HG02970 (cell line): ENCODE measurements around the gene DGCR2.
"Not testable (repeated sequence)": the region's sequence is repeated elsewhere in the genome, so short reads cannot be mapped to it uniquely, and the experiment has no call there.

Source experiments
- ATAC-seq: cut with Tn5 transposase; IDR thresholded peaks from one replicate; pipeline ENCODE4 v1.9.1; 2021; ENCODE audit warnings: mild to moderate bottlenecking, moderate library complexity, moderate number of reproducible peaks; ENCODE audit not compliant: unreplicated experiment, low FRiP score

The DGCR2 gene

DNA sequence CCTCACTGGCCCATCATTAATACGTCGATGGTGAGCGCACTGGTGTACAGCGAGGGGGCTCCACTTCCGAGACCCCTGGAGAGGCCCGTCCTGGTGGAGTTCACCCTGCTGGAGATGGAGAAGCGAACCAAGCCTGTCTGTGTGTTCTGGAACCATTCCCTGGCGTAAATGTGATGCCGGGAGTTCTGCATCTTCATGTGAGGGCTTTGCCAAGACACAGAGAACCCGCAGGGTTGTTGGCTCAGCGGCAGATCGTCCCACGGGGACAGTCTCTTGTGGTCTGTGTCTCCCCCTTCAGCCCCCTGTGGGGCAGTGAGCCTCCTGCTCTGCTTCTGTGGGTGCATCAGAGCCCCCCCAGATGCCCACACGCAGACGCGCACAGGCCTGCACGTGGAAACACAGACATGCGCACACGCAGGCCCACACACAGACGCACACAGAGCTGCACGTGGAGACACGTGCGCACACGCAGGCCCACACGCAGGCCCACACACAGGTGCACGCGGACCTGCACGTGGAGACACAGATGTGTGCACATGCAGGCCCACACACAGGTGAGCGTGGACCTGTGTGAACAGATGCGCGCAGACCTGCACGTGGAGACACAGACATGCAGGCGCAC is 130.3 kb downstream of the DGCR2 start:
- no peak for ATAC-seq

GRCh38 chr22:18991138-18991432 is 131.1 kb downstream of the DGCR2 start:
- ATAC-seq = no peak

DNA sequence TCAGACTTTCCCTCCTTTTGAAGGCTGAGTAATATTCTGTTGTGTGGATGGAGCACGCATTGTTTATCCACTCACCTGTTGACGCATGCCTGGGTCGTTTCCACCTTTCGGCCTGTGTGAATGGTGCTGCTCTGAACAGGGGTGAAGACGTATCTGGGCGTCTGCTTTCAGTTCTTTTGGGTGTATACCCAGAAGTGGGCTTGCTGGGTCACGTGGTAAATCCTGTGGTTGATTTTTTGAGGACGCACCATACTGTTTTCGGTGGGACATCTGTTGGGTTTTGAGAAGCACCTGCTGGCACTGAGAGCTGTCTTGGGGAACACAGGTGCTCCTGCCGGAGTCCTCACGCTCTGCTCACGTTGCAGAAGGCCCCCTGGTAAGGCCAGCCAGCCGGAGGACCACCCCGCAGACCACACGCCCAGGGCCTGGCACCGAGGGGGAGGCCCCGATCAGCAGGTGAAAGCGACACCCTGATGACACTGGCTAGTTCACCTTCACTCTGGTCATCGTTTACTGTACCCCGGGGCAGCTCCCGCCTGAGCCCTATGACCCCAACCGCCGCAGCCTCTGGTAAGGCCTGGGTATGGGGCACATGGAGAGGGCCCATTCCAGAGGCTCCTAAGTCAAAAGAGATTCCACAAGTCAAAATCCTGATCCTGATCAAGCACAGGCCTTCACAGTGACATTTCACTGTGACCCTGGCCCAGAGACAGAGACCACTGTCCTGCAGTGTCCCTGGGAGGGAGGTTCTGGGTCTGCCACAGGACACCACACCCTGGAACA is 131.7 kb downstream of the DGCR2 start:
- no peak for ATAC-seq

DNA sequence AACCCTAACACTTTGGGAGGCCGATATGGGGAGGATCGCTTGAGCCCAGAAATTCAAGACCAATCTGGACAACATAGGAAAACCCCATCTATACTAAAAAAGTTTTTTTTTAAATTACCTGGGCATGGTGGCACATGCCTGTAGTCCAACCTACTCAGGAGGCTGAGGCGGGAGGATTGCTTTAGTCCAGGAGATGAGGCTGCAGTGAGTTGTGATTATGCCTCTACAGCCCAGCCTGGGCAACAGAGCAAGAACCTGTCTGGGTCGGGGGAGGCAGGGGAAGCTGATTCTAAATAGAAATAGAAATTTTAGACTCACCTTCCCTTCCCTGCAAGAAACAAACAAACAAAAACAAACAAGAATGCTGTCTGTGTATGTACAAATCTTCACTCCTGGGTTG is 133.3 kb downstream of the DGCR2 start:
- no peak for ATAC-seq

DNA sequence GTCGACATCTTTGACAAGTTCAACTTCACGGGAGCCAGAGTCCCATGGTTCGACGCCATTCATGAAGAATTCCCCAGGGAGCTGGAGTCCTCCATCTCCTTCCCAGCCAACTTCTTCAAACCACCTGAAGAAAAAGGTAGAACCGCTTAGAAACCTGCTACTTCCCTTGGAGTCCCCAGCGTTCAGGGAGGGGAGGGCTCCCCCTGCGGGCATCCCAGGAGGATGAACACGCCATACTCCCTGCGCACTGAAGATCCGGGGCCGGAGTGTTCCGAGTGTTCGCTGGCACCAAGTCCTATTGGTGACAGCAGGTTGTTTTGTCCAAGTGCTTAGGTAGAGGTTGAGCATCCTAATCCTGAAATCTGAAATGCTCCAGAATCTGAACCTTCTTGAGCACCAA is 134.4 kb downstream of the DGCR2 start:
- no peak for ATAC-seq

- not testable (repeated sequence) for ATAC-seq
These were observed 135.1 kb downstream of the DGCR2 start for GRCh38 chr22:18987114-18987513.
